ENCODE measurements around the gene PNLIPRP1. TPM values are rescaled to one million over a fixed set of nuclear protein-coding genes. Genes with fewer than 3 reads are reported as not detected.

The PNLIPRP1 gene
- polyA plus RNA-seq, 3 donors, result 0.04 TPM; not detected in 2

GRCh38 chr10:116636385-116636784 is 45.6 kb downstream of the PNLIPRP1 start:
- no peak for TF ChIP-seq CTCF (IDR thresholded peaks at IDR 0.05)
- H3K27ac Mint-ChIP-seq, result no peak overlapping the region
- no peaks in the 10 kb centered on the region for H4K20me1 ChIP-seq (ENCODE audit: insufficient read depth, low read length)
- no peak overlapping the region for H3K4me3 Mint-ChIP-seq
- H3K4me1 ChIP-seq (ENCODE audit: control insufficient read depth in 1 of 2, insufficient read depth in 2 of 2, low read length in 2 of 2), result no peaks in the 10 kb centered on the region
- no peaks in the 10 kb centered on the region for H3K27me3 ChIP-seq (ENCODE audit: control insufficient read depth in 2 of 2, insufficient read depth in 2 of 2, low read length in 2 of 2)
- H3K36me3 ChIP-seq (replicated peaks in 1 of 2; ENCODE audit: control insufficient read depth in 1 of 2, insufficient read depth in 2 of 2, low read length in 2 of 2), result no peaks in the 10 kb centered on the region
- no peak overlapping the region for H3K9ac ChIP-seq (ENCODE audit: insufficient read depth, low read length, poor library complexity, severe bottlenecking)
- intact Hi-C loops (cut with micrococcal nuclease), result no loop called here
- no peak overlapping the region for H3K27ac ChIP-seq (ENCODE audit: low read depth in 1 of 2, low read length in 2 of 2)
- no peak overlapping the region for H3K4me2 ChIP-seq (replicated peaks; ENCODE audit: extremely low read depth, low read length, poor library complexity, severe bottlenecking)
- no peak overlapping the region for H3K4me3 ChIP-seq (replicated peaks in 1 of 3; ENCODE audit: low read depth in 2 of 3, low read length in 3 of 3)
- no peaks in the 10 kb centered on the region for H3K36me3 Mint-ChIP-seq
- H3K9me3 ChIP-seq (replicated peaks in 1 of 2; ENCODE audit: control insufficient read depth in 1 of 2, insufficient read depth in 1 of 2, low read length in 2 of 2), result no peaks in the 10 kb centered on the region
- H3K9me3 Mint-ChIP-seq, result peaks cover 0 to 9% (median 2%) of the 10 kb centered on the region in 7 donors
- H3K4me1 Mint-ChIP-seq, result no peaks in the 10 kb centered on the region
- peaks cover 0 to 9% (median 8%) of the 10 kb centered on the region in 3 donors for H3K27me3 Mint-ChIP-seq (ENCODE audit: low read depth in 3 of 3)
- no peak for DNase-seq
- no peak overlapping the region for H2AFZ ChIP-seq (ENCODE audit: insufficient read depth, low read depth, low read length, poor library complexity, severe bottlenecking)
- H3K79me2 ChIP-seq (ENCODE audit: insufficient read depth, low read length), result no peaks in the 10 kb centered on the region

- Histone ChIP-seq H3K9ac (ENCODE audit: insufficient read depth, low read length, poor library complexity, severe bottlenecking) (no peak overlapping the region), H3K4me2 (replicated peaks; ENCODE audit: extremely low read depth, low read length, poor library complexity, severe bottlenecking) (no peak overlapping the region), H3K27ac (ENCODE audit: low read depth in 1 of 2, low read length in 2 of 2) (no peak overlapping the region), H3K4me3 (replicated peaks in 1 of 3; ENCODE audit: low read depth in 2 of 3, low read length in 3 of 3) (no peak overlapping the region), H2AFZ (ENCODE audit: insufficient read depth, low read depth, low read length, poor library complexity, severe bottlenecking) (no peak overlapping the region), H3K4me1 (ENCODE audit: control insufficient read depth in 1 of 2, insufficient read depth in 2 of 2, low read length in 2 of 2) (no peaks in the 10 kb centered on the region), H3K79me2 (ENCODE audit: insufficient read depth, low read length) (no peaks in the 10 kb centered on the region), H3K36me3 (replicated peaks in 1 of 2; ENCODE audit: control insufficient read depth in 1 of 2, insufficient read depth in 2 of 2, low read length in 2 of 2) (no peaks in the 10 kb centered on the region), H3K27me3 (ENCODE audit: control insufficient read depth in 2 of 2, insufficient read depth in 2 of 2, low read length in 2 of 2) (no peaks in the 10 kb centered on the region), H3K9me3 (replicated peaks in 1 of 2; ENCODE audit: control insufficient read depth in 1 of 2, insufficient read depth in 1 of 2, low read length in 2 of 2) (no peaks in the 10 kb centered on the region), H4K20me1 (ENCODE audit: insufficient read depth, low read length) (no peaks in the 10 kb centered on the region)
- no CpG with 5 or more reads among the region's 2 CpGs for WGBS (ENCODE audit: insufficient coverage)
- Mint-ChIP-seq H3K36me3 (no peaks in the 10 kb centered on the region), H3K4me1 (no peaks in the 10 kb centered on the region), H3K4me3 (no peak overlapping the region), H3K9me3 (peaks cover 0 to 9% (median 2%) of the 10 kb centered on the region in 7 donors), H3K27ac (no peak overlapping the region), H3K27me3 (ENCODE audit: low read depth in 3 of 3) (peaks cover 0 to 9% (median 8%) of the 10 kb centered on the region in 3 donors)
- intact Hi-C loops (cut with micrococcal nuclease), result no loop called here
- DNase-seq, result no peak
- TF ChIP-seq CTCF (IDR thresholded peaks at IDR 0.05), result no peak
Measured at GRCh38 chr10:116636976-116637375, 46.2 kb downstream of the PNLIPRP1 start.
